ENCODE measurements around the gene PREB. TPM values are rescaled to one million over a fixed set of nuclear protein-coding genes. Genes with fewer than 3 reads are reported as not detected.

Gene PREB
- total RNA-seq, 1 donor from 2014 or later, result 97.1 TPM

DNA sequence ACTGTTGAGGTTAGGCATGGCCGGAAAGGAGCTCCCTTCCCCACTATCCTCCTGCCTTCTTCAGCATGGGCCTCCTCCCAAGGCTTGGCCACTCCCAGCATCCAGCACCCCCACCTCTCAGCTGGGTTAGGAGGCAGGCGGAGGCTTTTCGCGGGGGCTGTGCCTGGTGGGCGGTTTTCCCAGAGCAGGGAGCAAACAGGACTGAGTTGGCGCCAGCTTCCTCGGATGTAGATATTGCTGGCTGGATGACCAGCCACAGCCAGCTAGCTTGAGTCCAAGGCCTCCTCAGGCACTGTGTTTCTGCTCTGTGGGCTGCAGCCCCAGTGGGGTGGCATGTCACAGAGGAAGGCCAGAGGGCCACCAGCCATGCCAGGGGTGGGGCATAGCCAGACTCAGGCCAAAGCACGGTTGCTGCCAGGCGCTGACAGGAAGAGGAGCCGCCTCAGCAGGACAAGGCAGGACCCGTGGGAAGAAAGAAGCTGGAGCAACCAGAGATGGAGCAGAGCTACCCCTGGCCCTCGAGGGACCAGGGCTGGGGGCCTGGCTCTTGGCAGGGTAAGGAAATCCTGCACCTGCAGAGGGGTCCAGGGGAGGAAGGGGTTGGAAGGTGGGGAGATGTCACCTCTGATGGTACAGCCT is 14.5 kb upstream of the PREB start, which contains the start of gene TCF23:
Gene TCF23 (plus strand): TSS at position 204 of the 639 bp plus-strand sequence. CDS start 130 bp downstream, at position 334.
- no peaks in the 10 kb centered on the region for H3K4me1 Mint-ChIP-seq (ENCODE audit: low read depth)
- H3K9me3 Mint-ChIP-seq, result no peaks in the 10 kb centered on the region
- no peak for DNase-seq (ENCODE audit: low spot score)
- intact Hi-C loops (cut with micrococcal nuclease), result no loop called here
- peaks cover 12% of the 10 kb centered on the region for H3K27me3 Mint-ChIP-seq (ENCODE audit: insufficient read depth)
- H3K4me3 Mint-ChIP-seq, result no peak within 1 kb of the TSS
- H3K27ac Mint-ChIP-seq, result no peak within 1 kb of the TSS
- no peaks in the 10 kb centered on the region for H3K36me3 Mint-ChIP-seq (ENCODE audit: low read depth)

DNA sequence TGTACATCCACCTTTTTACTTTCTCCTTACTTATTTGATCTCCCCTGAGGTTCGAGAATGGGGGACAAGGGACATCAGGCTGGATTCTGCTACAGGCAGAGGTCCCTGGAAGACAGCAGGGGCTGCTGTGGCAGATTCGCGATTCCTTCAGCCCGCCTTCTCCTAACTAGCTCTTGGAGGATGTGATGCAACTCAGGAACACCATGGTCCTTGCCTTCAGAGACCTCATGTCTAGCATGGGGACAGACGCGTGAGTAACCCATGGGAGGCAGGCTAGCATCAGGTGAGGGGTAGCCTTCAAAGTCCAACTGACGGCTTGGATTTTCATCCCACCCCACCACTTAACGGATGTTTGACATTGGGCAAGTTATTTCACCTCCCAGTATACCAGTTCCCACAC is 13.5 kb upstream of the PREB start:
- intact Hi-C loops (cut with micrococcal nuclease), result no loop called here
- H3K27ac Mint-ChIP-seq, result no peak overlapping the region
- no peaks in the 10 kb centered on the region for H3K36me3 Mint-ChIP-seq (ENCODE audit: low read depth)
- no peak for DNase-seq (ENCODE audit: low spot score)
- no peaks in the 10 kb centered on the region for H3K4me1 Mint-ChIP-seq (ENCODE audit: low read depth)
- peaks cover 22% of the 10 kb centered on the region for H3K27me3 Mint-ChIP-seq (ENCODE audit: insufficient read depth)
- H3K9me3 Mint-ChIP-seq, result no peaks in the 10 kb centered on the region
- H3K4me3 Mint-ChIP-seq, result no peak overlapping the region

DNA sequence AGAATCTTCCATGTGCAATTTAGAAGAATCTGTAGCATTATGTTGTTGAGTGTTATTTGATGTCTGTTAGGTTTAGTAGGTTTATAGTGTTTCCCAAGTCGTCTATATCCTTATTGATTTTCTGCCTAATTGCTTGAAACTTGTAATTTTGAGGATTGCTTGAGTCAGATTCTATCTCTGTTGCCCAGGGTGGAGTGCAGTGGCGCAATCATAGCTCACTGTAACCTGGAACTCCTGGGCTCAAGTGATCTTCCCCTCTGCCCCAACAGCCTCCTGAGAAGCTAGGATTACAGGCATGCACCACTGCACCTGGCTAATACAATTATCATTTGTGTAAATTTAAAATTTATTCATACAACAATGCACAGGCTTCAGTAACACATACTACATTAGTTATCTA is 11.2 kb upstream of the PREB start:
- H3K27ac Mint-ChIP-seq, result no peak overlapping the region
- H3K27me3 Mint-ChIP-seq (ENCODE audit: insufficient read depth), result peaks cover 25% of the 10 kb centered on the region
- H3K36me3 Mint-ChIP-seq (ENCODE audit: low read depth), result no peaks in the 10 kb centered on the region
- no peak for DNase-seq (ENCODE audit: low spot score)
- no peaks in the 10 kb centered on the region for H3K9me3 Mint-ChIP-seq
- intact Hi-C loops (cut with micrococcal nuclease), result no loop called here
- H3K4me3 Mint-ChIP-seq, result no peak overlapping the region
- no peaks in the 10 kb centered on the region for H3K4me1 Mint-ChIP-seq (ENCODE audit: low read depth)

DNA sequence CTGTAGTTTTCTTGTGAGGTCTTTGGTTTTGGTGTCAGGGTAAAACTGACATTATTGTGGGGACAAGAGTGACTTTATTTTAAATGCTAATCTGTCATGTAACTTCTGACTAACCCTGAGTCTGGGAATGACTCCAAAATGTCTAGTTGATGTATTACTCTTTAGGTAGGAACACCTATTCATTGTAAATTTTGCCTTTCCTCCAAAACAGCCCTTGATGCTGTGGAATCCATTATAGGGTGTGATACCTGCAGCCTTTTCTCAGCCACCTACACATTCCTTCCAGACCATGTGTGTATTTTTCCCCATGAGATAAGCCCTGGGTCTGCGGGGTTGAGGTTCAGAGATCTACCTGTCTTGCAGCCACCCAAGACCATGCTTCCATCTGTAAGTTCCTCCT is 8.8 kb upstream of the PREB start:
- Mint-ChIP-seq H3K27me3 (ENCODE audit: insufficient read depth) (peaks cover 28% of the 10 kb centered on the region), H3K9me3 (no peaks in the 10 kb centered on the region), H3K36me3 (ENCODE audit: low read depth) (no peaks in the 10 kb centered on the region), H3K4me3 (no peak overlapping the region), H3K4me1 (ENCODE audit: low read depth) (no peaks in the 10 kb centered on the region), H3K27ac (no peak overlapping the region)
- no peak for DNase-seq (ENCODE audit: low spot score)
- intact Hi-C loops (cut with micrococcal nuclease), result no loop called here

DNA sequence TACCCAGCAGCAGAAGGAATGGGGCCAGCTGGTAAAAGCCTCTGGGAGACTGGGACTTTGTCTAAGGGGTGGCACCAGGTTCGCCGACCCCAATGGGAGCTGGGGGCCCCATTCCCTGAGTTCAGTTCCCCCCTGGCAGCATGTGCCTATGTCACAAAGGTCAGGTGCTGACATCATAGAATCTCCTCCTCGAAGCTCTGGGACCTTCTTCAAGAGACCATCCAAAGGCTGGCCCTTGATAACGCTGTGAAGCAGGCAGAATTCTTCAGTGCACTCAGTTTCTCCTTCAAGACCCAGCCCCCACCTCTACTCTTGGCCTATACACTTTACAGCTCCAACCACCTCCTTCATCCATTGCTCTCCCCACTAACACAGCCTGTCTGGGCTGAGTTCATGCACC is 4.9 kb upstream of the PREB start, which contains the start of gene PRR30:
Gene PRR30 (minus strand): TSS at position 101 of the 400 bp plus-strand sequence. CDS start 1,081 bp downstream, outside the sequence.
- H3K4me3 Mint-ChIP-seq, result no peak within 1 kb of the TSS
- no peaks in the 10 kb centered on the region for H3K9me3 Mint-ChIP-seq
- no peaks in the 10 kb centered on the region for H3K4me1 Mint-ChIP-seq (ENCODE audit: low read depth)
- intact Hi-C loops (cut with micrococcal nuclease), result no loop called here
- peaks cover 2% of the 10 kb centered on the region for H3K36me3 Mint-ChIP-seq (ENCODE audit: low read depth)
- peaks cover 24% of the 10 kb centered on the region for H3K27me3 Mint-ChIP-seq (ENCODE audit: insufficient read depth)
- no peak within 1 kb of the TSS for H3K27ac Mint-ChIP-seq
- no peak for DNase-seq (ENCODE audit: low spot score)

DNA sequence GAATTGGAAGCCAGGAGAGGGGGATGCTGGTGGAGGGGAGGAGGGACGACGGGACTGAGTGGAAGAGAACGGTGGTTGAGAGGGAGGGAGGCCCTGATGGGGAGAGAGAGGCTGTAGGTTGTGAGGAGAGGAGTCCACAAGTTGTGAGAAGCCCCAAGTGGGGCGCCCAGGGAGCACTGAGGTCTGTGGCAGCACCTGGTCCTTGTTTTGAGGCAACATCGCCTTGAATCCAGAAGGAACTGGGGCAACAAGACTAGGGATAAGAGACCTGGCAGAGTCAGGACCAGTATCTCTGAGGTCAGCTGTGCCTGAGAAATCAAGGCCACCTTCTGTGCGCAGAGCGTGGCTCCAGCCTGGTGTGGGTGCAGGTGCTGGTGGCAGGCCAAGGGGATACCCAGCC is 3.7 kb upstream of the PREB start:
- Mint-ChIP-seq H3K36me3 (ENCODE audit: low read depth) (peaks cover 9% of the 10 kb centered on the region), H3K4me3 (no peak overlapping the region), H3K9me3 (no peaks in the 10 kb centered on the region), H3K4me1 (ENCODE audit: low read depth) (peaks cover 6% of the 10 kb centered on the region), H3K27me3 (ENCODE audit: insufficient read depth) (peaks cover 13% of the 10 kb centered on the region), H3K27ac (peak overlapping the region; percentile 11)
- no peak for DNase-seq (ENCODE audit: low spot score)
- intact Hi-C loops (cut with micrococcal nuclease), result no loop called here

DNA sequence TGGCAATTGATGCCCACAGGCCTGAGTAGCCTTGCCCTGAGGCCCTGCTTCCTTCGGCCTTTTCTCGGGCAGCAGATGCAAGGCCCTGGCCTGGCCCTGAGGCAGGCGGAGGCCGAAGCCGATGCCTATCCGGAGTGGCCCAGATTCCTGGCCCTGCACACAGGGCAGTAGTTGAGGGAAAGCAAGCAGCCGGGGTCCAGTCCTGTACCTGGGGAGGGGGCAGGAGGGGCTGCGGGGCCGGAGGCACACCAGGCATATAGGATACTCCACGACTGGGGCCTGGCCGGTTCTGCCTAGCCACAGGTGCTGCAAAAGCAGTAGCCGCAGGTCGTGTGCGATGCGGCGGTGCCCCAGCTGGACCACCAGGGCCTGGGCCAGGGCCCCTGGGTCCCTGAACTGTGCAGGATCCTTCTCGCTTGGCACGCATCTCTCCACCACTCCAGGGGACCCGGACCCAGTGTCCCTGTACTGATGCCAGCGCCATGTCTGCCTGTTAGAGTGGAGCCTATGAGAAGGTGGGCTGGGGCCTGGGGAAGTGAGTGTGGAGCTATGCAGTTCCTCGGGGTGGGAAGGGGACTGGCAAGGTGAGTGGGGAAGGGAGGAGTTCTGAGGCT is 3.0 kb upstream of the PREB start:
- Mint-ChIP-seq H3K36me3 (ENCODE audit: low read depth) (peaks cover 14% of the 10 kb centered on the region), H3K9me3 (no peaks in the 10 kb centered on the region), H3K4me1 (ENCODE audit: low read depth) (peaks cover 12% of the 10 kb centered on the region), H3K27ac (peak overlapping the region; percentile 11), H3K4me3 (no peak overlapping the region), H3K27me3 (ENCODE audit: insufficient read depth) (peaks cover 9% of the 10 kb centered on the region)
- intact Hi-C loops (cut with micrococcal nuclease), result no loop called here
- no peak for DNase-seq (ENCODE audit: low spot score)

DNA sequence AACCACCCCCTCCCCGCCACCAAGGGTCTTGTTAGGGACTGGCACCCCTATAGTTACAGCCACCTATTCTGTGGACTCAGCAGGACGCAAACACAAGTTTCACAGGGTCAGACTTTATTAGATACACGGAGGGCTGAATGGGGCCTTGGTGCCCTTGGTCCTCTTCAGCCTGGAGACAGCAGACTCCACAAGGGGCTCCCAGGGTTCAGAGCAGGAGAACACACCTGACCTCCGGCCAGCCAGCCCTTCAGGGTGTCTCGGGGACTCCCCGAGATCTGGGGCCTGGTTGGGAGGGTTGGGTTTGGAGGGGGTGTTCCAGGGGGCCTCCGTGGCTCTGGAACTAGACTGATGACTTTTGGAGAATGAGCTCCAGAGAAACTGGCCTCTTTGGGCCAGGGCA is 2.3 kb upstream of the PREB start:
- intact Hi-C loops (cut with micrococcal nuclease), result no loop called here
- H3K36me3 Mint-ChIP-seq (ENCODE audit: low read depth), result peaks cover 15% of the 10 kb centered on the region
- peaks cover 12% of the 10 kb centered on the region for H3K4me1 Mint-ChIP-seq (ENCODE audit: low read depth)
- H3K27ac Mint-ChIP-seq, result no peak overlapping the region
- no peak overlapping the region for H3K4me3 Mint-ChIP-seq
- H3K27me3 Mint-ChIP-seq (ENCODE audit: insufficient read depth), result peaks cover 5% of the 10 kb centered on the region
- DNase-seq (ENCODE audit: low spot score), result no peak
- H3K9me3 Mint-ChIP-seq, result no peaks in the 10 kb centered on the region

DNA sequence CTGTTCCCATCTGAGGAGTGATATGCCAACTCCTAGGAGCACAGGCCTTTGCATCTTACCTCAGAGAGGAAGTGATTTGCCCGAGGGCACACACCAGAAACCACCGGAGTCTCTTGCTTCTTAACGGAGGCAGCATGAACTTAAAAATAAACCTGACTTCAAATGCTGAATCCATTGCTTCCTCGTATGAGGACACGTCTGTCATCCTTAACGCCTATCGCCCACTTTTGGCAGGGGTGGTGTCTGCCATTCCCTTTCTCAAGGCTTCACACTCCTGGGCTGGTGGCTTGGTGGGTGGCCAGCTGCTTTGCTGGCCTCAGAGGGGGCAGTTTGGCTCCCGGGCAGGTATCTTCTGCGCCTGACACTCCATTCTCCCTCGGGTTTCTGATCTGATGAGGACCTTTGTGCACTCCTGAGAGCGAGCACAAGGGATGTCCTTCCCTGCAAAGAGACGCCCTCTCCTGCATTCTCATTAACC is 1.1 kb upstream of the PREB start:
- intact Hi-C loops (cut with micrococcal nuclease), result no loop called here
- peaks cover 5% of the 10 kb centered on the region for H3K27me3 Mint-ChIP-seq (ENCODE audit: insufficient read depth)

DNA sequence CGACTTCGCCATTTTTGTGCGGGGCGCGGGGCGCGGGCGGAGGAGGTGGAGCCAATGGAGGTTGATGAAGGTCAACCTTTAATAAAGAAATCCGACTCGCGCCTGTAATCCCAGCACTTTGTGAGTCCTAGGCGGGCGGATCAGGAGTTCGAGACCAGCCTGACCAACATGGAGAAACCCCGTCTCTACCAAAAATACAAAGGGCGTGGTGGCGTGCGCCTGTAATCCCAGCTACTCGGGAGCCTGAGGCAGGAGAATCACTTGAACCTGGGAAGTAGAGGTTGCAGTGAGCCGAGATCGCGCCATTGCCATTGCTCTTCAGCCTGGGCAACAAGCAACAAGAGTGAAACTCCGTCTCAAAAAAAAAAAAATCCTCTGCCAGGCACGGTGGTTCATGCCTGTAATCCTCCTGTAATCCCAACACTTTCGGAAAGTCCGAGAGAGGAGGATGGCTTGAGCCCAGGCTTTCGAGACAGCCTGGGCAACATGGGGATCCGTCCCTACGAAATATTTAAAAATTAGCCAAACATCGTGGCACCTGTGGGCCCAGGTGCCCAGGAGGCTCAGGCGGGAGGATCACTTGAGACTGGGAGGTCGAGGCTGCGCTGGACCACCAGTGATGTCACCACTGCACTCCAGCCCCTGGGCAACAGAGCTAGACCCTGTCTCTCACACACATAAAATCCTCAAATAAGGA is 493 bp upstream of the PREB start:
- DNase-seq (ENCODE audit: low spot score), result no peak
- Mint-ChIP-seq H3K4me1 (ENCODE audit: low read depth) (peaks cover 12% of the 10 kb centered on the region), H3K36me3 (ENCODE audit: low read depth) (peaks cover 26% of the 10 kb centered on the region), H3K9me3 (no peaks in the 10 kb centered on the region), H3K27ac (peak overlapping the region; percentile 98), H3K4me3 (peak overlapping the region; percentile 95), H3K27me3 (ENCODE audit: insufficient read depth) (peaks cover 5% of the 10 kb centered on the region)
- intact Hi-C loops (cut with micrococcal nuclease), result loop anchor here (1.0 to 5.0 kb wide), 10 partner anchors 12 to 235 kb away; partner anchors contain the start of genes ABHD1, AGBL5, ATRAID and CAD

More for the DNA sequence above, 1.1 kb upstream of the PREB start:
- DNase-seq (ENCODE audit: low spot score), result no peak
- Mint-ChIP-seq H3K4me3 (peak overlapping the region; percentile 95), H3K9me3 (no peaks in the 10 kb centered on the region), H3K4me1 (ENCODE audit: low read depth) (peaks cover 12% of the 10 kb centered on the region), H3K36me3 (ENCODE audit: low read depth) (peaks cover 22% of the 10 kb centered on the region), H3K27ac (peak overlapping the region; percentile 67)

DNA sequence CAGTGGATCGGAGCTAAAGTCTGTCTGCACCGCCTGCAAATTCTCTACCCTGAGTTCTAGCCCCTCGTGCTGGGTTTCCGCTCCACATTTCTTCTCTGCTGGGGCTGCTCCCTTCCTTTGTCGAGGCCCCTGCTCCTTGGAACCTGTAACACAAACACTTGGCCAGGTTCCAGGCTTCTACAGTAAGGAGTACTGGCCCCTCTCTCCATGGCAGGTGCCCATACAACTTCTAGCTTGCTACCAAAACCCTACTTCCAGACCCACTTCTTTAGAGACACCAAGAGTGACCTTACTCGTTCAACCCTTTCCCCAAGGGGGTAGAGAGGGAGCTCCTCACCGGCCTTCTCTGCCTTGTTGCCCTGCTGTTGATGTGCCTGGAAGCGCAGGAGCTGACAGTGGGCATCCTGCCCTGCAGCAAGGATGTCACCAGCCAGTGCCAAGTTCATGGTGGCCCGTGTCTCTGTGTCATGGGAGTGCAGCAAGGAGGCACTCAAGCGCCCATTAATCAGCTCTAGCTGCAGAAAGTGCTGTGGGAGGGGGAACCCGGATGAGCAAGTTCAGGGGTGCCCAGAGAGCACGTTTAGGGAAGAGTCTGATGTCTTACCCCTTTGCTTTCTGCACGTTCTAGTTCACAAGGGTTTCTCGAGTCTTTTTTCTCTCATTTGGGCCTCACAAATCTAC is 1.1 kb downstream of the PREB start:
- intact Hi-C loops (cut with micrococcal nuclease), result loop anchor here (5.0 kb wide), 1 partner anchor 81 kb away; the partner anchor contains the start of gene AGBL5
- Mint-ChIP-seq H3K27ac (peak overlapping the region; percentile 85), H3K36me3 (ENCODE audit: low read depth) (peaks cover 29% of the 10 kb centered on the region), H3K27me3 (ENCODE audit: insufficient read depth) (no peaks in the 10 kb centered on the region), H3K4me3 (peak overlapping the region; percentile 95), H3K9me3 (no peaks in the 10 kb centered on the region), H3K4me1 (ENCODE audit: low read depth) (peaks cover 12% of the 10 kb centered on the region)
- DNase-seq (ENCODE audit: low spot score), result no peak

DNA sequence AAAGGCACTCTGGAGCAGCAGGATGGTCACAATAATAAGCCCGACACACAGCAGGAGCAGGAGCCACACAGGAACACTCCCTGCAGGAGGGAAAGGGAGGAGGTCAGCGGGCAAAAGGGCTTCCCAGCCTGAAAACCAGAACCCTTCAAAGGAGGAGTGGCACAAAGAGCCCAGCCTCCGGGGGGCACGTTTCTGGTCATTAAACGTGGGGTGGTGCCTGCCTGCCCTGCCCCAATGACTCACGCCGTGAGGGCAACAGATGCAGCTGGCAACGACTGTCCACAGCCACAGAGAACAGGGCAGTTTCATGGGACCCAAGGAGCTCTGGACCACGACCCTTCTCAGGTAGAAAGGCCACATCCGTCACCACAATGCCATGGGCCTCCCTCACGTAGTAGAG is 3.0 kb downstream of the PREB start:
- no peaks in the 10 kb centered on the region for H3K27me3 Mint-ChIP-seq (ENCODE audit: insufficient read depth)

More for the DNA sequence above, 3.0 kb downstream of the PREB start:
- intact Hi-C loops (cut with micrococcal nuclease), result loop anchor here (5.0 kb wide), 1 partner anchor 79 kb away; the partner anchor contains the start of gene AGBL5
- peak overlapping the region; percentile 26 for H3K4me3 Mint-ChIP-seq
- no peak for DNase-seq (ENCODE audit: low spot score)
- H3K9me3 Mint-ChIP-seq, result no peaks in the 10 kb centered on the region
- H3K27ac Mint-ChIP-seq, result no peak overlapping the region
- peaks cover 29% of the 10 kb centered on the region for H3K36me3 Mint-ChIP-seq (ENCODE audit: low read depth)
- H3K4me1 Mint-ChIP-seq (ENCODE audit: low read depth), result peaks cover 12% of the 10 kb centered on the region
